HepG2 (cell line): ENCODE measurements around the gene TRAF4. TPM values are rescaled to one million over a fixed set of nuclear protein-coding genes. Genes with fewer than 3 reads are reported as not detected.
A peak's percentile ranks its signal among the peaks of the same experiment; 100 is the strongest.

ENCODE experiments used
- CAMTA2 ChIP-seq: sonication (generic); formaldehyde crosslinking; IDR thresholded peaks from 2 replicates; pipeline ENCODE4 v1.4.0; 2020; ENCODE audit warnings: mild to moderate bottlenecking, missing genetic modification reagents, borderline replicate concordance
- CBX5 ChIP-seq: sonication (generic); formaldehyde crosslinking; IDR thresholded peaks from 2 replicates; pipeline ENCODE4 v1.4.0; 2020; ENCODE audit warnings: missing genetic modification reagents, borderline replicate concordance
- ESRRA ChIP-seq: sonication (generic); formaldehyde crosslinking; IDR thresholded peaks from 2 replicates; pipeline ENCODE4 v1.5.1; 2020; ENCODE audit warnings: mild to moderate bottlenecking, low read depth, missing genetic modification reagents
- HNF4A ChIP-seq: sonication (generic); formaldehyde crosslinking; IDR thresholded peaks from 2 replicates; pipeline ENCODE4 v1.4.0; 2020; ENCODE audit warnings: missing genetic modification reagents
- IRF2 ChIP-seq: IDR thresholded peaks from 2 replicates; pipeline ENCODE4 v1.6.1; 2018; ENCODE audit warnings: missing genetic modification reagents, missing compliant biosample characterization
- KDM1A ChIP-seq: IDR thresholded peaks from 2 replicates; pipeline ENCODE4 v1.6.1; 2016; ENCODE audit warnings: missing compliant biosample characterization
- MAZ ChIP-seq, 2 experiments: sonication (generic) in 1 of 2; formaldehyde crosslinking in 1 of 2; IDR thresholded peaks; 2 replicates each; pipeline versions ENCODE4 v1.5.0 to v1.6.1; 2012 to 2020; ENCODE audit warnings: low read depth in 2 of 2, mild to moderate bottlenecking in 2 of 2, borderline replicate concordance in 1 of 2, improper control_type of control experiment in 1 of 2, low read length in 1 of 2, missing genetic modification reagents in 1 of 2, moderate library complexity in 1 of 2
- NBN ChIP-seq: fragments of 450-650 bp; conservative IDR thresholded peaks from 2 replicates; pipeline ENCODE4 v1.6.1; 2017
- NFATC3 ChIP-seq: sonication (generic); formaldehyde crosslinking; IDR thresholded peaks from 2 replicates; pipeline ENCODE4 v1.5.1; 2020; ENCODE audit warnings: mild to moderate bottlenecking, missing genetic modification reagents
- NONO ChIP-seq, 2 experiments: fragments of 450-650 bp in 1 of 2; sonication (generic) in 1 of 2; formaldehyde crosslinking in 1 of 2; IDR thresholded peaks in 1 of 2; conservative IDR thresholded peaks in 1 of 2; 2 replicates each; pipeline versions ENCODE4 v1.6.1 to v1.8.0; 2017 to 2022; ENCODE audit warnings: mild to moderate bottlenecking in 1 of 2, missing genetic modification reagents in 1 of 2, moderate library complexity in 1 of 2
- PAX8 ChIP-seq: sonication (generic); formaldehyde crosslinking; IDR thresholded peaks from 2 replicates; pipeline ENCODE4 v1.8.0; 2022; ENCODE audit warnings: mild to moderate bottlenecking, missing genetic modification reagents, borderline replicate concordance
- SMAD3 ChIP-seq: sonication (generic); formaldehyde crosslinking; IDR thresholded peaks from 2 replicates; pipeline ENCODE4 v1.4.0; 2020; ENCODE audit warnings: missing genetic modification reagents
- TBL1XR1 ChIP-seq: fragments of 150-350 bp; IDR thresholded peaks from 2 replicates; pipeline ENCODE4 v1.6.1; 2014; ENCODE audit warnings: borderline replicate concordance, low read length; ENCODE audit not compliant: partially characterized antibody
- ZFX ChIP-seq: sonication (generic); formaldehyde crosslinking; IDR thresholded peaks from 2 replicates; pipeline ENCODE4 v1.4.0; 2020; ENCODE audit warnings: mild to moderate bottlenecking, low read depth, missing genetic modification reagents, moderate library complexity
- ZNF10 ChIP-seq: sonication (generic); formaldehyde crosslinking; IDR thresholded peaks from 2 replicates; pipeline ENCODE4 v1.4.0; 2020; ENCODE audit warnings: mild to moderate bottlenecking, low read depth, missing genetic modification reagents, borderline replicate concordance
- ZNF136 ChIP-seq: sonication (generic); formaldehyde crosslinking; IDR thresholded peaks from 2 replicates; pipeline ENCODE4 v1.8.1; 2022; ENCODE audit warnings: low read depth, mild to moderate bottlenecking, moderate library complexity, missing genetic modification reagents
- ZNF160 ChIP-seq: sonication (generic); formaldehyde crosslinking; IDR thresholded peaks from 2 replicates; pipeline ENCODE4 v1.8.0; 2022; ENCODE audit warnings: mild to moderate bottlenecking, inconsistent platforms, missing genetic modification reagents
- ZNF607 ChIP-seq: sonication (generic); formaldehyde crosslinking; IDR thresholded peaks from 2 replicates; pipeline ENCODE4 v1.5.1; 2020; ENCODE audit warnings: missing genetic modification reagents, mild to moderate bottlenecking, borderline replicate concordance
- polyA plus RNA-seq, 8 experiments: library from polyadenylated mRNA; depleted of rRNA in 3 of 8; stranded (reverse) in 7 of 8; unstranded in 1 of 8; fragments of >200 nt; fragmentation: Illumina TruSeq in 4 of 8; extraction: Trizol in 4 of 8; gene quantifications; 2 replicates each; pipeline versions ENCODE4 v1.2.1 to v1.2.3, GENCODE V29; 2011 to 2016; ENCODE audit warnings: low read depth in 4 of 8, missing spikeins in 1 of 8, mixed read lengths in 1 of 8; ENCODE audit not compliant: insufficient read depth in 1 of 8
- total RNA-seq, 5 experiments: library from RNA; depleted of rRNA; stranded (reverse); fragments of >200 nt; fragmentation: Illumina TruSeq; extraction: Trizol; gene quantifications; 2 replicates each; pipeline ENCODE4 v1.2.3, GENCODE V29; 2016; ENCODE audit warnings: low read depth in 1 of 5
- TF ChIP-seq, protein P1 (sequence below): sonication (generic); formaldehyde crosslinking; IDR thresholded peaks from 2 replicates; pipeline ENCODE4 v1.4.0; 2020; ENCODE audit warnings: missing genetic modification reagents, borderline replicate concordance
- TF ChIP-seq, protein P2 (sequence below): sonication (generic); formaldehyde crosslinking; IDR thresholded peaks from 2 replicates; pipeline ENCODE4 v1.9.0; 2021; ENCODE audit warnings: missing genetic modification reagents, borderline replicate concordance
- TF ChIP-seq, protein P3 (sequence below): sonication (generic); formaldehyde crosslinking; IDR thresholded peaks from 2 replicates; pipeline ENCODE4 v1.9.0; 2022; ENCODE audit warnings: low read depth, missing genetic modification reagents

The TRAF4 gene
- total and polyA plus RNA-seq, 2 of the 13 experiments (the other 11 are each of a cell fraction or from before 2014, with no cell fraction given): 86.0 to 89.9 TPM

DNA sequence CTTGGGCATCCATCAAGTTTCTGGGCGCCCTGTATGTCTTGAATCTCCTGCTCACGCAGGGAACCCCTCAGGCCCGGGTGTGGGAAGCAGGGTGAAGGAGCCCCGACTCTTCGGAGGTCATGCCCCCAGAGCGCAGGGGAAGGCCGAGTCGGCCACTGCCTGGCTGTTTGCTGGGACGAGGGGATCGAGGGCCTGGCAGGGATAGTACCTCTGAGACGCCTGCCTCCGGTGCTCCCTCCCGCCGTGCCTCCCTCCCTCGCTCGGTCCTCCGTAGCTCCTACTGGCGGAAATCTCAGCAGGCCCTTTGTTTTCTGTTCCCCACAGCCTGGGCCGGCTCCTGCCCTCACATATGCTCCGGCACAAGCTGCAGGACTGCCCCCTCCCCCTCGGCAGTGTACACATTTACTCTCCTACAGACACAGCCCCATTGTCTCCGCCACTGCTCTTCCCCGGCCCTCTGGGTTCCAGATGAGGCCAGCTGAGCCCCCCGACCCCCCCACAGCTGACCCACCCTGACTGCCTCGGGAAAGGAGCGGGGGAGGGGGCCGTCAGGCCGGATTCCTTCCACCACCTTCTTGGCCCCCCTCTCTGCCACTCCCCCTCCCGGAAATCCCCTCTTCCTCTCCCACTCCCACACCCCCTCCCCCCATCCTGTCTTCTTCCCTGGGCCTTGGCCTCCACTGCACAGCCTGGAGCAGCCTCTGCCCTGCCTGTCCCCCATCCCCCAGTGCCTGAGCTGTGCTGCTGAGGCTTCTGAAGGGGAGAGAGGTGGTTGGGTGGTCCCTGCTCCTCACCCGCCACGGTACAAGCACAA, 1.4 kb downstream of the TRAF4 start (continued):
- TF ChIP-seq, protein P1, sequence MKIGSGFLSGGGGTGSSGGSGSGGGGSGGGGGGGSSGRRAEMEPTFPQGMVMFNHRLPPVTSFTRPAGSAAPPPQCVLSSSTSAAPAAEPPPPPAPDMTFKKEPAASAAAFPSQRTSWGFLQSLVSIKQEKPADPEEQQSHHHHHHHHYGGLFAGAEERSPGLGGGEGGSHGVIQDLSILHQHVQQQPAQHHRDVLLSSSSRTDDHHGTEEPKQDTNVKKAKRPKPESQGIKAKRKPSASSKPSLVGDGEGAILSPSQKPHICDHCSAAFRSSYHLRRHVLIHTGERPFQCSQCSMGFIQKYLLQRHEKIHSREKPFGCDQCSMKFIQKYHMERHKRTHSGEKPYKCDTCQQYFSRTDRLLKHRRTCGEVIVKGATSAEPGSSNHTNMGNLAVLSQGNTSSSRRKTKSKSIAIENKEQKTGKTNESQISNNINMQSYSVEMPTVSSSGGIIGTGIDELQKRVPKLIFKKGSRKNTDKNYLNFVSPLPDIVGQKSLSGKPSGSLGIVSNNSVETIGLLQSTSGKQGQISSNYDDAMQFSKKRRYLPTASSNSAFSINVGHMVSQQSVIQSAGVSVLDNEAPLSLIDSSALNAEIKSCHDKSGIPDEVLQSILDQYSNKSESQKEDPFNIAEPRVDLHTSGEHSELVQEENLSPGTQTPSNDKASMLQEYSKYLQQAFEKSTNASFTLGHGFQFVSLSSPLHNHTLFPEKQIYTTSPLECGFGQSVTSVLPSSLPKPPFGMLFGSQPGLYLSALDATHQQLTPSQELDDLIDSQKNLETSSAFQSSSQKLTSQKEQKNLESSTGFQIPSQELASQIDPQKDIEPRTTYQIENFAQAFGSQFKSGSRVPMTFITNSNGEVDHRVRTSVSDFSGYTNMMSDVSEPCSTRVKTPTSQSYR: peak; percentile 94
- TF ChIP-seq SMAD3 (CRISPR knock-in tag) (no peak), CAMTA2 (CRISPR knock-in tag) (no peak), ZNF136 (CRISPR knock-in tag) (no peak; the same call in 1 of the 2 replicates), CBX5 (CRISPR knock-in tag) (peak; percentile 54; the same call in 1 of the 2 replicates), KDM1A (CRISPR knock-in tag) (no peak), HNF4A (CRISPR knock-in tag) (peak; percentile 43), ZNF607 (no peak; the same call in 1 of the 2 replicates), ZFX (CRISPR knock-in tag) (peak; percentile 73), NONO (IDR thresholded peaks at IDR 0.05) (no peak), NONO (CRISPR knock-in tag; conservative IDR thresholded peaks at IDR 0.05) (peak; percentile 84), NFATC3 (no peak), ZNF10 (CRISPR knock-in tag) (no peak), IRF2 (CRISPR knock-in tag) (peak; percentile 21; the same call in 1 of the 2 replicates), ESRRA (no peak), NBN (no peak), TBL1XR1 (no peak), ZNF160 (0 out of 2 replicates have a peak, but pooled peaks have one; percentile 17), MAZ (IDR thresholded peaks at IDR 0.05; ENCODE audit: borderline replicate concordance, low read depth, low read length) (no peak), MAZ (CRISPR knock-in tag; IDR thresholded peaks at IDR 0.05; ENCODE audit: low read depth) (peak; percentile 70), PAX8 (CRISPR knock-in tag) (peak; percentile 14; the same call in 1 of the 2 replicates)
- TF ChIP-seq, protein P2, sequence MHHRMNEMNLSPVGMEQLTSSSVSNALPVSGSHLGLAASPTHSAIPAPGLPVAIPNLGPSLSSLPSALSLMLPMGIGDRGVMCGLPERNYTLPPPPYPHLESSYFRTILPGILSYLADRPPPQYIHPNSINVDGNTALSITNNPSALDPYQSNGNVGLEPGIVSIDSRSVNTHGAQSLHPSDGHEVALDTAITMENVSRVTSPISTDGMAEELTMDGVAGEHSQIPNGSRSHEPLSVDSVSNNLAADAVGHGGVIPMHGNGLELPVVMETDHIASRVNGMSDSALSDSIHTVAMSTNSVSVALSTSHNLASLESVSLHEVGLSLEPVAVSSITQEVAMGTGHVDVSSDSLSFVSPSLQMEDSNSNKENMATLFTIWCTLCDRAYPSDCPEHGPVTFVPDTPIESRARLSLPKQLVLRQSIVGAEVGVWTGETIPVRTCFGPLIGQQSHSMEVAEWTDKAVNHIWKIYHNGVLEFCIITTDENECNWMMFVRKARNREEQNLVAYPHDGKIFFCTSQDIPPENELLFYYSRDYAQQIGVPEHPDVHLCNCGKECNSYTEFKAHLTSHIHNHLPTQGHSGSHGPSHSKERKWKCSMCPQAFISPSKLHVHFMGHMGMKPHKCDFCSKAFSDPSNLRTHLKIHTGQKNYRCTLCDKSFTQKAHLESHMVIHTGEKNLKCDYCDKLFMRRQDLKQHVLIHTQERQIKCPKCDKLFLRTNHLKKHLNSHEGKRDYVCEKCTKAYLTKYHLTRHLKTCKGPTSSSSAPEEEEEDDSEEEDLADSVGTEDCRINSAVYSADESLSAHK (CRISPR knock-in tag): no peak
- TF ChIP-seq, protein P3, sequence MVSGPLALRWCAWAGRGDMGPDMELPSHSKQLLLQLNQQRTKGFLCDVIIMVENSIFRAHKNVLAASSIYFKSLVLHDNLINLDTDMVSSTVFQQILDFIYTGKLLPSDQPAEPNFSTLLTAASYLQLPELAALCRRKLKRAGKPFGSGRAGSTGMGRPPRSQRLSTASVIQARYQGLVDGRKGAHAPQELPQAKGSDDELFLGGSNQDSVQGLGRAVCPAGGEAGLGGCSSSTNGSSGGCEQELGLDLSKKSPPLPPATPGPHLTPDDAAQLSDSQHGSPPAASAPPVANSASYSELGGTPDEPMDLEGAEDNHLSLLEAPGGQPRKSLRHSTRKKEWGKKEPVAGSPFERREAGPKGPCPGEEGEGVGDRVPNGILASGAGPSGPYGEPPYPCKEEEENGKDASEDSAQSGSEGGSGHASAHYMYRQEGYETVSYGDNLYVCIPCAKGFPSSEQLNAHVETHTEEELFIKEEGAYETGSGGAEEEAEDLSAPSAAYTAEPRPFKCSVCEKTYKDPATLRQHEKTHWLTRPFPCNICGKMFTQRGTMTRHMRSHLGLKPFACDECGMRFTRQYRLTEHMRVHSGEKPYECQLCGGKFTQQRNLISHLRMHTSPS (CRISPR knock-in tag): no peak; the same call in 1 of the 2 replicates
